Stimulated activated CD8-positive, alpha-beta memory T cell treated with anti-CD3 and anti-CD28 coated beads, Interleukin-7, amount 100 ng/mL, for 24 hours (primary cell): ENCODE measurements around the gene GCSAML.

Experiments used
- DNase-seq: peaks from one replicate; pipeline ENCODE4 v3.0.0-alpha.2; 2020; ENCODE audit warnings: low read depth

Gene GCSAML

DNA sequence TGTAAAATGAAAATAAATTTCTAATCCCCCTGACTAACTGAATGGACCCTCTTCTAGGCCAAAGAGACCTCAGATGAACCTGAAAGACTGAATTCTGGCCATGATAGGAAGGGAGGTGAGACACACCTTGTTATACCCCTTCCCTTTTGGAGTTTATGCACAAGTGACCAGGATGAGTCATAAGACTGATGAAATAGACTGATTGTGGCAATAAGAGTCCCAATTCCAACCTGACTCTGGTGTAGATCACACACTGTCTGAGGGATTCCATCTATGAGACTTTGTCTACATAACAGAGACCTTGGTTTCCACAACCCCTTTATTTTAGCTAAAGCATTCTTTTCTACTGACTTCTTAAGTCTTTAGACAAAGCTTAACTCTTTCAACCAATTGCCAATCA lies 25.7 kb downstream of the GCSAML start:
- DNase-seq, result no peak

- no peak for DNase-seq
These were observed 27.6 kb downstream of the GCSAML start for GRCh38 chr1:247576514-247576913.

GRCh38 chr1:247578946-247579460 lies 30.1 kb downstream of the GCSAML start:
- DNase-seq, result no peak

DNA sequence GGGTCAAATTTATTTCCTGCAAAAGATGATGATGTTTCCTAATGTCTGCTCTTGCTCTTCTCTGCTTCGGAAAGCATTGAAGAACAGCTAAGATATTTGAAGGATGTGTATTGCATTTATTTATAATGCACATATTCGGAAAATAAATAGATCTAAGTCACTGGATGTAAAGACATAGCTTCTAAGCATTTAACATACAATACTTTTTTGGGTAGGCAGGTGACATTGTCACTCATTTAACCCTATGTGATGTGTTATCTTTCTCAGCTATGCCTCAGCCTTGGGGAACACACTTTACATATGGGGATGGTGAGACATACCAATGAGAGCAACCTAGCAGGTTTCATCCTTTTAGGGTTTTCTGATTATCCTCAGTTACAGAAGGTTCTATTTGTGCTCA lies 39.1 kb downstream of the GCSAML start, which contains the start of gene OR2G2:
Gene OR2G2, plus strand, starts transcription at position 301 of the 400 bp plus-strand sequence. Its CDS starts 0 bp downstream, at position 301.
- DNase-seq, result no peak

- DNase-seq, result no peak
These were observed 56.4 kb downstream of the GCSAML start, which contains the start of gene OR2G3 for GRCh38 chr1:247605286-247605685. Gene OR2G3, plus strand, starts transcription at chr1:247605586. Its CDS starts 0 bp downstream, at chr1:247605586.

- no peak for DNase-seq
These were observed 64.5 kb downstream of the GCSAML start for GRCh38 chr1:247613405-247613804.

DNA sequence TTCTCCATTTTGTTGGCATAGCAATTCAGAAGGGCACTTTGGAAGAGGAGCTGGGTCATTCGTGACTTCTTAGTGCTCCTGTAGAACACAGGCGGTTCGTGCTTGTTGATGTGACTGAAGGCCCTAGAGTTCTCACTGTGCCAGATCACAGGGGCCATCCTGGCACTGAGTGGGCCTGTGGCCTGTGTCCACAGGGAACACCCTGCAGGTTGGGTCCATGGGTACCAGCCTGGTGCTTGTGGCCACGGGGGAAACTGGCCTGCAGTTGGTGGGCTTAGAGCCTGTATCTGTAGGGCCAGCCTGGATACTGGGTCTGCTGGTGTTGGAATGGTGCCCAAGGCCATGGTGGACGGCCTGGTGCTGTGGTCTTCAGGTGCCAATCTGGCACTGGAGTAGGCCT lies 65.7 kb downstream of the GCSAML start:
- DNase-seq, result no peak
